HG02798 (cell line): Measurements from ENCODE around the gene ZNF331.

ENCODE experiments used
- ATAC-seq: cut with Tn5 transposase; IDR thresholded peaks from one replicate; pipeline ENCODE4 v1.9.1; 2021; ENCODE audit warnings: mild to moderate bottlenecking; ENCODE audit not compliant: unreplicated experiment, poor library complexity

The ZNF331 gene

DNA sequence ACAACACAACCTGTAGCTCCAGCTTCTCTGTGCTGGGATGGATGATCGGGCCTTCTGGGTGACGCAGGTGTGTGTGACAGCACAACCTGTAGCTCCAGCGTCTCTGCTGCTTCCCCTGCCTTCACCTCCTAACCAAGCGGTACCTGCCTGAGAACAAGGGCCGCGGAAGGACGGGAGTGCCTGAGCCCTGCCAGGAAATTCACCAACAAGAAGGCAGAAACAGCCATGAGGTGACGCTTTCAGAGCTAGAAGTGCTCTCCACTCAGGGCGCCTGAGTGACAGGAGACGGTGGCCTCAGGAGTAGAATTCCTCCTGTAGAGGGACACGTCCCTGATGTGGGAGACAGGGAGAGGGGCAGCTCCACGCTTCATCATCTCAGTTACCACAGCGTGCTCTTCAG, 17.4 kb downstream of the ZNF331 start:
- no peak for ATAC-seq

GRCh38 chr19:53571339-53571738, 33.4 kb downstream of the ZNF331 start:
- ATAC-seq, result no peak

GRCh38 chr19:53576941-53577653, 39.2 kb downstream of the ZNF331 start:
- no peak for ATAC-seq

DNA sequence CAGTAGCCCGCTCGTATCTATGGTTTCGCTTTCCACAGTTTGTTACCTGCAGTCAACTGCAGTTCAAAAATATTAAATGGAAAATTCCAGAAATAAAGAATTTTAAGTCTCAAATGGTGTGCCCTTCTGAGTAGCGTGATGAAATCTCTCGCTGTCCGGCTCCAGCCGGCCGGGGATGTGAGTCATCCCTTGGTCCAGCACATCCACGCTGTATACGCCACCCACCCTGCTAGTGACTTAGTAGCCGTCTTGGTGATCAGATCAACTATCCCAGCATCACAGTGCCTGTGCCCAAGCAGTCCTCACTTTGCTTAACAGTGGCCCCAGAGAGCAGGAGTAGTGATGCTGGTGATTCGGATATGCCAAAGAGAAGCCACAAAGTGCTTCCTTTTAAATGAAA, 40.0 kb downstream of the ZNF331 start:
- ATAC-seq, result no peak

DNA sequence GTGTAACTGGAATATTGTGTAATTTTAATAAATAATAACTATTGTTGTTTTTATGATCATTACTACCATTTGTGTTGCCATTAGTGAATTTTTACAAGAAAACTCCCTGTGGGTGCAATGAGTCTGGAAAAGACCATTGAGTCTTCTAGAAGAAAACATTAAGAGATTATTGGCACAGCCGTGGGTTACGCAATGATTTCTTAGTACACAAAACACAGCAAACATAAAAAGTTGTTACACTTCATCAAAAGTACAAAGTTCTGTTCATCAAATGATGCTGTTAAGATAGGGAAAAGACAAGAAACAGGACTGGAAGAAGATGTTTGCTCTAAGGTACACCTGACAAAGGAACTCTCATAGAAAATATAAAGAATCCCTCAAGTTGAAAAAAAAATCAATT, 41.6 kb downstream of the ZNF331 start:
- no peak for ATAC-seq

GRCh38 chr19:53580871-53581835, 43.2 kb downstream of the ZNF331 start:
- no peak for ATAC-seq

DNA sequence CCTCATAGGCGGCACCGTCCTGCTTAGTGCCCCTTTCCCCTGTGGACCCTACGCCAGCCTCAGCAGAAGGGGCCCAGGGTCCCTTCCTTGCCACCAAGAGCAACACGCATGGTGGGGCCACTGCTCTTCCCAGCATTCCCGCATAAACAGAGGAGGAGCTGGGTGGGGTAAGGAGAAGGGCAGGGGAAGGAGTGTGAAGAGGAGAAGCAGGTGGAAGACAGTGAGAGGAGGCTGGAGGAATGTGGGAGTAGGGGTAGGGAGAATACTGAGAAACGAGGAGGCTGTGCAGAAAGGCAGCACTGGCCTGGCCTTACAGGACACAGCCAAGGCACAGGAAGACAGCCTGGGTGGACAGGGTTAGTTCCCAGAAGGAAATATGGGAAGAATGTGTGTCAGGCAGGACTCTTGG, 43.9 kb downstream of the ZNF331 start:
- ATAC-seq, result no peak

GRCh38 chr19:53583181-53583580, 45.2 kb downstream of the ZNF331 start:
- ATAC-seq, result no peak

DNA sequence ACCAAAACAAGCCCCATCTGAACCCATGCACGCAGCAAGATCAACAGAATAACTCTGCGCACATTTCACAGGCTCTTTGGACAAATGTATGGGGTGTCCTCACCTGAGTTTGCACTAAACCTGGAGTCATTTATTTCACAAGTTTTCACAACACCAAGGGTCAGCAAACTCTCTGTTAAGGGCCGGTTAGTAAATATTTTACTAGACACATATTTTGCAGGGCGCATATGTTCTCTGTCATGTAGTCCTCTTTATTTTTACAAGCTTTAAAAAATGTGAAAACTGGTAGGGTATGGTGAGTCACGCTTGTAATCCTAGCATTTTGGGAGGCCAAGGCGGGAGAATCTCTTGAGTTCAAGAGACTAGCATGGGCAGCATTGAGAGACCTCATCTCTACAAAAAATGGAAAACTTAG, 48.3 kb downstream of the ZNF331 start:
- no peak for ATAC-seq

- ATAC-seq, result no peak
Measured at GRCh38 chr19:53594811-53595509, 57.0 kb downstream of the ZNF331 start.

DNA sequence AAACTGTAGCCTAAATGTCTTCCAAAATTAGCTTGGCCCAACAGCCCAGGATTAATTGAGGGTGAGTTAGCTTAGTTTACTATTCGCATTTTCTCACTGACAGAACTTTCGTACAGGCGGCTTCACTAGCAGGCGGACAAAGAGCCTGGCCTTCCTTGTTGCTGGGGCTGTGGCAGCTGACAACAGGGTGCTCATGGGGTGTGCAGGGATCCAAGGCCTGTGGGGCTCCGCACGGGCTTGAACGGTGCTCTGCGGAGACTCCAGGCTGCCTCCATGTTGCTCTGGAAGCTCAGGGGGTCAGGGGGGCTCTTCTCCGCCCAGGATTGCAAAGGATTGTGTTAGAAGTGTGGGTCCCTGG, 57.5 kb downstream of the ZNF331 start:
- no peak for ATAC-seq

DNA sequence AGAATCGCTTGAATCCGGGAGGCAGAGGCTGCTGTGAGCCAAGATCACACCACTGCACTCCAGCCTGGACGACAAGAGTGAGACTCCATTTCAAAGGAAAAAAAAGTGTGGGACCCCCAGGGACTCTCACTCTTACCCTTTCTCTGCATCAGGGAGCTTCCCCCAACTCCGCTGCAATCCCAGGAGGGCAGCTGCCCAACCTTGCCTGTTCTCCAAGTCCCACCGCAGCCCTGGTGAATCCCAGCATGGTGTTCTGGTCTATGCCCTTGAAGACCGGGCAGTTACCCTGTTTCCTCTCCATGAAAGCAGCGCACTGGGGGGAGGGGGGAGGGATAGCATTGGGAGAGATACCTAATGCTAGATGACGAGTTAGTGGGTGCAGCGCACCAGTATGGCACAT, 58.1 kb downstream of the ZNF331 start:
- no peak for ATAC-seq

- ATAC-seq, result no peak
Measured at GRCh38 chr19:53597023-53597422, 59.1 kb downstream of the ZNF331 start.

- ATAC-seq, result no peak
Measured at GRCh38 chr19:53598361-53598760, 60.4 kb downstream of the ZNF331 start.

DNA sequence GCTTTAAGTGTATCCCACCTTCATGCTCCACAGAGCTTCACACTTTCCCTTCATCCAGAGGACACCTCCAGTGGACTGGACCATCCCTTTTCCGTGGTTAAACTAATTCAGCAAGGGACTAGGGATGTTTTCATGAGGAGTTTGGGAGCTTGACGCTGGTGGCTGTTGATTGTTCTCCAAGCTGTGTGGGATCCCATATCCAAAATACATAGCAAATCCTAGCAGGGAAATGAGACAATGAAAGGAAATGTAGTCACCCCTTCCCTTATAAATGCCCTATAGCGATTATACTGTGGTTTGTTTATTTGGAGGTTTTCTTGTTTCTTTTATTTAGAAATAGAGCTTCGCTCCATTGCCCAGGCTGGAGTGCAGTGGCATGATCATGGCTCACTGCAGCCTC, 62.3 kb downstream of the ZNF331 start:
- ATAC-seq, result no peak

- no peak for ATAC-seq
Measured at GRCh38 chr19:53606031-53606430, 68.1 kb downstream of the ZNF331 start.

DNA sequence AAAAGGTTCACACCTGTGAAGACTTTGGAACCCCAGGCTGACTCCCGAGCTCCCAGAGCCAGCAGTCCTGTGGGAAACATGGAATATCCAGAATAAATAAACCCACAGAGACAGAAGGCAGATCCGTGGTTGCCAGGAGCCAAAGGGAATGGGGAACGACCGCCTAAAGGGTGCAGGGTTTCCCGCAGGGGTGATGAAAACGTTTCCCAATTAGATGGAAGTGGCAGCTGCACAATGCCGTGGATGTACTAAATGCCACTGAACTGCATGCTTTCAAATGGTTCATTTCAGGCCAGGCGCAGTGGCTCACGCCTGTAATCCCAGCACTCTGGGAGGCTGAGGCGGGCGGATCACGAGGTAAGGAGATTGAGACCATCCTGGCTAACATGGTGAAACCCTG, 70.4 kb downstream of the ZNF331 start:
- no peak for ATAC-seq

DNA sequence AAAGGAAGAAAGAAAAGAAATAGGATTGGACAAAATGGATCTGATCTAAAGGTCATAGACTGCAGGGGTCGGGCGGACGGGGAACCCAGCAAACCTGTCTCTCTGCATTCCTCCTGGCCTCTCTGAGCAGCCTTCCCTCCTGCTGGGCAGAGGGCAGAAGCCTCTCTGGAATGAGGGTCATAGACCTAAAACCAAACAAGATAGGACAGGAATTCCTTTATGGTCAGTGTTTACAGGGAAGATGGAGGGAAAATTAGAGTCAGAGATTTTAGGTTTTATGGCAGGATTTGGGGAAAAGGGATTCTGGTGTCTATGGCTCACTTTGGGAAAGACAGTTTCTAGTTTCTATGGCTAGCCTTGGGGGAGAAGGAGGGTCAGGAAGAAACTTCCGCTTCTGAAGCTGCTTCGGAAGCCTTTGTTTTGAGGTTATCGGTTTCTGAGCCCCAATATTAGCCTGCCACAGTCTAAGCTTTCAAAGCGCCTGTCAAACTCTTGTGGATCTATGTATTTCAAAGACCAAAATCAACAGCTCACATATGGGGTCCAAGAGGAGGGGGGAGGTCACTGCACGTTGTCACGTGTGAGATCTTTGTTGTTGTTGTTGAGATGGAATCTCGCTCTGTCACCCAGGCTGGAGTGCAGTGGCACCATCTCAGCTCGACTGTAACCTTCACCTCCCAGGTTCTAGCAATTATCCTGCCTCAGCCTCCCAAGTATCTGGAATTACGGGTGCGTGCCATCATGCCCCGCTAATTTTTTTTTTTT, 75.0 kb downstream of the ZNF331 start:
- no peak for ATAC-seq

- no peak for ATAC-seq
Measured at GRCh38 chr19:53621885-53622740, 84.2 kb downstream of the ZNF331 start.
